ENCODE results near the gene PLGRKT.
"Not testable (repeated sequence)": the region's sequence is repeated elsewhere in the genome, so short reads cannot be mapped to it uniquely, and the experiment has no call there.

- TF ChIP-seq ZNF274 (IDR thresholded peaks at IDR 0.05; ENCODE audit: low read depth, low read length); YY1 (IDR thresholded peaks at IDR 0.05; ENCODE audit: insufficient read depth, insufficient read length): not testable (repeated sequence)
Observed at GRCh38 chr9:5338992-5339981, 98.4 kb downstream of the PLGRKT start, which contains the start of gene RLN1.

All from NT2/D1 (cell line).